ENCODE results near the gene PTPRD. TPM values are rescaled to one million over a fixed set of nuclear protein-coding genes. Genes with fewer than 3 reads are reported as not detected.

PTPRD gene
- total RNA-seq, 1 experiment from 2014 or later, result not detected

DNA sequence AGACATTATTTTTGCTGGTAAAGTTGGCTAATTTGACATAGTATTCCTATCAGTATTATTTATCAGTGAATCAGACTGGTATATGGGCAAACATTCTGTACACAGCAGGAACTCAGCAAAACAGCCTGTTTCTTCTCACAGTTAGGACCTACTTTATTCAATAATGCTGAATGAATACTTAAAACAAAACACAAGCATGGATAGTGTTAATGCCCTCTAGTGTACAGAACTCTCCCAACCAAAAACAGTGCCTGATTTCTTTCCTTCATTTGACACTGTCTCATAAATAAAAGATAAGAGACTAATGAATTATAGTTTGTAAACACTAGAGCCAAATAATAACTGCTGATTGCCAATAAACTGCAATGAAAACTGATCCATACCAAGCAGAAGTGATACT, 1113.3 kb downstream of the PTPRD start:
- no peaks in the 10 kb centered on the region for H3K36me3 ChIP-seq (ENCODE audit: insufficient read depth, low read length, poor library complexity, severe bottlenecking)
- intact Hi-C loops (cut with micrococcal nuclease; ENCODE audit: unreplicated experiment), result no loop called here
- TF ChIP-seq EZH2 (IDR thresholded peaks at IDR 0.05; ENCODE audit: borderline replicate concordance, low read depth, low read length, poor library complexity, severe bottlenecking), result no peak
- TF ChIP-seq, protein P1, sequence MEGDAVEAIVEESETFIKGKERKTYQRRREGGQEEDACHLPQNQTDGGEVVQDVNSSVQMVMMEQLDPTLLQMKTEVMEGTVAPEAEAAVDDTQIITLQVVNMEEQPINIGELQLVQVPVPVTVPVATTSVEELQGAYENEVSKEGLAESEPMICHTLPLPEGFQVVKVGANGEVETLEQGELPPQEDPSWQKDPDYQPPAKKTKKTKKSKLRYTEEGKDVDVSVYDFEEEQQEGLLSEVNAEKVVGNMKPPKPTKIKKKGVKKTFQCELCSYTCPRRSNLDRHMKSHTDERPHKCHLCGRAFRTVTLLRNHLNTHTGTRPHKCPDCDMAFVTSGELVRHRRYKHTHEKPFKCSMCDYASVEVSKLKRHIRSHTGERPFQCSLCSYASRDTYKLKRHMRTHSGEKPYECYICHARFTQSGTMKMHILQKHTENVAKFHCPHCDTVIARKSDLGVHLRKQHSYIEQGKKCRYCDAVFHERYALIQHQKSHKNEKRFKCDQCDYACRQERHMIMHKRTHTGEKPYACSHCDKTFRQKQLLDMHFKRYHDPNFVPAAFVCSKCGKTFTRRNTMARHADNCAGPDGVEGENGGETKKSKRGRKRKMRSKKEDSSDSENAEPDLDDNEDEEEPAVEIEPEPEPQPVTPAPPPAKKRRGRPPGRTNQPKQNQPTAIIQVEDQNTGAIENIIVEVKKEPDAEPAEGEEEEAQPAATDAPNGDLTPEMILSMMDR (conservative IDR thresholded peaks at IDR 0.05; ENCODE audit: low read depth, low read length), result no peak
- H3K9me3 ChIP-seq (ENCODE audit: low read depth, low read length, poor library complexity, severe bottlenecking), result no peaks in the 10 kb centered on the region
- H3K27ac ChIP-seq (ENCODE audit: low read depth, low read length, poor library complexity, severe bottlenecking), result no peak overlapping the region
- no peak overlapping the region for H3K4me3 ChIP-seq (ENCODE audit: low read depth, low read length, poor library complexity, severe bottlenecking)
- BruUV-seq (replicated peaks), result no TSS peak
- H3K4me1 ChIP-seq (ENCODE audit: insufficient read depth, low read length, poor library complexity, severe bottlenecking), result no peaks in the 10 kb centered on the region
- DNase-seq (ENCODE audit: low spot score), result no peak
- CTCF ChIA-PET, result no interaction called here
- POLR2A ChIA-PET (ENCODE audit: low non-redundant PET), result no interaction called here
- H3K27me3 ChIP-seq (replicated peaks; ENCODE audit: insufficient read depth, low read depth, low read length, poor library complexity), result no peaks in the 10 kb centered on the region

DNA sequence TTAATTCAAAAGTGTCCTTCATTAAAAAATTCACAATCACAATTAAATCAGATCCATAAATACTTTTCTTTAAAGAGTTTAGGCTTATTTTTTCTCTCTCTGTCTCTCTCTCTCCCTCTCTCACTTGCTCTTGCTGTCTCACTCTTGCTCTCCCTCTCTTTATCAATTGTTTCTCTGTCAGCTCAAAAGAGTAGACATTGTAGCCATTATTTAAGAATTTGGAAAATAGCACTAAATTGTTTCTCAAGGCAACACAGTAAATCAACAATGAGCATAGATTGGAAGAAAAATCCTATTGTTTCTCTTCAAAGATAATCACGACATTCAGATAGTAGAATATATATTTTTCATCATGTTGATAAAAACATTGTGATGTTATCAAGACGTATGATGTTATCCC, 1114.0 kb downstream of the PTPRD start:
- H3K36me3 ChIP-seq (ENCODE audit: insufficient read depth, low read length, poor library complexity, severe bottlenecking), result no peaks in the 10 kb centered on the region
- BruUV-seq (replicated peaks), result no TSS peak

DNA sequence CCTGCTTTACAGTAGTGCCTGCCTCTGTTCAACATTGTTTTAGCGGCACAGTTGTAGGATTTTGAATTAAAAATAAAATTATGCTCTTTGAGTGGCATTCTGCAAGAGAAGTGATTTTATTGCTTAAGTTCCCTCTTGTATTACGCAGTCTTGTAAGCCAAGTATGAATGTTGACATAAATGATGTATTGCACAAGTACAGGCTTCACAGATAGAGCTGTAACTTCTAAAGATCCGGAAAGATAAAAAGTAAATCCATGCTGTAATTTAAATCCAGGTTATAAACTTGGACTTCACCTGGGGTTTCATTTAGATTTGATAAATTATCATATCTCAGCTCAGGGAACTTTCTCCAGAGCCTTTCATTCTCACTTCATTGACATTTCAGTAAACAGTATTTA, 1114.7 kb downstream of the PTPRD start:
- CTCF ChIA-PET, result no interaction called here
- H3K27me3 ChIP-seq (replicated peaks; ENCODE audit: insufficient read depth, low read depth, low read length, poor library complexity), result no peaks in the 10 kb centered on the region
- intact Hi-C loops (cut with micrococcal nuclease; ENCODE audit: unreplicated experiment), result no loop called here
- H3K4me3 ChIP-seq (ENCODE audit: low read depth, low read length, poor library complexity, severe bottlenecking), result no peak overlapping the region
- BruUV-seq (replicated peaks), result no TSS peak
- no peak overlapping the region for H3K27ac ChIP-seq (ENCODE audit: low read depth, low read length, poor library complexity, severe bottlenecking)
- no peak for DNase-seq (ENCODE audit: low spot score)
- POLR2A ChIA-PET (ENCODE audit: low non-redundant PET), result no interaction called here
- TF ChIP-seq EZH2 (IDR thresholded peaks at IDR 0.05; ENCODE audit: borderline replicate concordance, low read depth, low read length, poor library complexity, severe bottlenecking), result no peak
- TF ChIP-seq, protein P1 (conservative IDR thresholded peaks at IDR 0.05; ENCODE audit: low read depth, low read length), result no peak
- no peaks in the 10 kb centered on the region for H3K4me1 ChIP-seq (ENCODE audit: insufficient read depth, low read length, poor library complexity, severe bottlenecking)
- H3K9me3 ChIP-seq (ENCODE audit: low read depth, low read length, poor library complexity, severe bottlenecking), result no peaks in the 10 kb centered on the region
- H3K36me3 ChIP-seq (ENCODE audit: insufficient read depth, low read length, poor library complexity, severe bottlenecking), result no peaks in the 10 kb centered on the region

More for the DNA sequence above, 1114.0 kb downstream of the PTPRD start:
- intact Hi-C loops (cut with micrococcal nuclease; ENCODE audit: unreplicated experiment), result no loop called here
- CTCF ChIA-PET, result no interaction called here
- H3K27me3 ChIP-seq (replicated peaks; ENCODE audit: insufficient read depth, low read depth, low read length, poor library complexity), result no peaks in the 10 kb centered on the region
- no peak overlapping the region for H3K27ac ChIP-seq (ENCODE audit: low read depth, low read length, poor library complexity, severe bottlenecking)
- DNase-seq (ENCODE audit: low spot score), result no peak
- H3K4me3 ChIP-seq (ENCODE audit: low read depth, low read length, poor library complexity, severe bottlenecking), result no peak overlapping the region
- H3K4me1 ChIP-seq (ENCODE audit: insufficient read depth, low read length, poor library complexity, severe bottlenecking), result no peaks in the 10 kb centered on the region
- POLR2A ChIA-PET (ENCODE audit: low non-redundant PET), result no interaction called here
- TF ChIP-seq, protein P1 (conservative IDR thresholded peaks at IDR 0.05; ENCODE audit: low read depth, low read length), result no peak
- no peak for TF ChIP-seq EZH2 (IDR thresholded peaks at IDR 0.05; ENCODE audit: borderline replicate concordance, low read depth, low read length, poor library complexity, severe bottlenecking)
- no peaks in the 10 kb centered on the region for H3K9me3 ChIP-seq (ENCODE audit: low read depth, low read length, poor library complexity, severe bottlenecking)
